Uterus (tissue), 2 donors: ENCODE results near the gene CAB39L.

Source experiments
- POLR2A ChIP-seq, 2 donors: fragments of 450-650 bp; IDR thresholded peaks; one replicate each; pipeline ENCODE4 v1.6.1; 2016; ENCODE audit warnings: antibody characterized with exemption in 2 of 2, mild to moderate bottlenecking in 1 of 2, moderate library complexity in 1 of 2
- TF ChIP-seq, protein P1 (sequence below), 4 experiments: fragments of 200-600 bp in 2 of 4; fragments of 450-650 bp in 2 of 4; sonication (generic) in 2 of 4; IDR thresholded peaks; one replicate each; pipeline ENCODE4 v1.5.1; 2016 to 2019; ENCODE audit warnings: antibody characterized with exemption in 4 of 4, mild to moderate bottlenecking in 2 of 4, moderate library complexity in 1 of 4

DNA sequence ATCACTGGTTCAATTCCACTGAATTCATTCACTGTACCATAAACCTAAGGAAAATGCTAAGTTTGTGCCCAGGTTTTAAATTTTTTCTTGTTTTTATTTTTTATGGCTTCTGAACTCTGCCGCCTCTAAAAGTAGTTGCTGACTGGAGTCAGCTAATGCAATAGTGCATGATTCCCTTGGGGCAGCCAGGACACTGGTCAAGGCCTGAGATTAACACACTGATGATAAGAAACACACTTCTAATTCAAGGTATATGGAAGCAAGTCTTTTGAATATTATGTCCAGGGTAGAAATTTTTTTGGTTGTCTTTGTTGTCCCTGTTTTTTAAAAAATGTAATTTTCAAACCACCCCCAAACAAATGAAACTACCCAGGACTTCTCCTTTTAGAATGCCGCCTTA is 123.9 kb downstream of the CAB39L start:
- no peak for TF ChIP-seq POLR2A (IDR thresholded peaks at IDR 0.05)
- TF ChIP-seq, protein P1, sequence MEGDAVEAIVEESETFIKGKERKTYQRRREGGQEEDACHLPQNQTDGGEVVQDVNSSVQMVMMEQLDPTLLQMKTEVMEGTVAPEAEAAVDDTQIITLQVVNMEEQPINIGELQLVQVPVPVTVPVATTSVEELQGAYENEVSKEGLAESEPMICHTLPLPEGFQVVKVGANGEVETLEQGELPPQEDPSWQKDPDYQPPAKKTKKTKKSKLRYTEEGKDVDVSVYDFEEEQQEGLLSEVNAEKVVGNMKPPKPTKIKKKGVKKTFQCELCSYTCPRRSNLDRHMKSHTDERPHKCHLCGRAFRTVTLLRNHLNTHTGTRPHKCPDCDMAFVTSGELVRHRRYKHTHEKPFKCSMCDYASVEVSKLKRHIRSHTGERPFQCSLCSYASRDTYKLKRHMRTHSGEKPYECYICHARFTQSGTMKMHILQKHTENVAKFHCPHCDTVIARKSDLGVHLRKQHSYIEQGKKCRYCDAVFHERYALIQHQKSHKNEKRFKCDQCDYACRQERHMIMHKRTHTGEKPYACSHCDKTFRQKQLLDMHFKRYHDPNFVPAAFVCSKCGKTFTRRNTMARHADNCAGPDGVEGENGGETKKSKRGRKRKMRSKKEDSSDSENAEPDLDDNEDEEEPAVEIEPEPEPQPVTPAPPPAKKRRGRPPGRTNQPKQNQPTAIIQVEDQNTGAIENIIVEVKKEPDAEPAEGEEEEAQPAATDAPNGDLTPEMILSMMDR (IDR thresholded peaks at IDR 0.05): no peak
